Measurements from ENCODE around the gene ADGRL1.

DNA sequence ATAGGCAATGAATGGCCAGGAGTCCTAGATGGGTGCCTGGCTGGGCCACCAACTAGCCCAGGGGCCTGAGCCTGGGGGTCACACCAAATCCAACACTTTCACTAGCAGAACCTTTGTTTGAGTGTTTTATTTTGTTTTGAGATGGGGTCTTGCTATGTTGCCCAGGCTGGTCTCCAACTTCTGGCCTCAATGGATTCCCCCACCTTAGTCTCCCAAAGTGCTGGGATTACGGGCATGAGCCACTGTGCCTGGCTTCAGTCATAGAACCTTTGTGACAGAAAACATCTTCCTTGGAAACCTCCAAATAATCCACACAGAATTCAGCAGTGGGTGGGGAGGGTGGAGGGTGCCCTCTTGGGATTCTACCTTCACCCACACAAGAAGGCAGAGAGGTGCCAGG, 94.5 kb downstream of the ADGRL1 start:
- no peak for TF ChIP-seq POLR2A (IDR thresholded peaks at IDR 0.05)
- TF ChIP-seq, protein P1, sequence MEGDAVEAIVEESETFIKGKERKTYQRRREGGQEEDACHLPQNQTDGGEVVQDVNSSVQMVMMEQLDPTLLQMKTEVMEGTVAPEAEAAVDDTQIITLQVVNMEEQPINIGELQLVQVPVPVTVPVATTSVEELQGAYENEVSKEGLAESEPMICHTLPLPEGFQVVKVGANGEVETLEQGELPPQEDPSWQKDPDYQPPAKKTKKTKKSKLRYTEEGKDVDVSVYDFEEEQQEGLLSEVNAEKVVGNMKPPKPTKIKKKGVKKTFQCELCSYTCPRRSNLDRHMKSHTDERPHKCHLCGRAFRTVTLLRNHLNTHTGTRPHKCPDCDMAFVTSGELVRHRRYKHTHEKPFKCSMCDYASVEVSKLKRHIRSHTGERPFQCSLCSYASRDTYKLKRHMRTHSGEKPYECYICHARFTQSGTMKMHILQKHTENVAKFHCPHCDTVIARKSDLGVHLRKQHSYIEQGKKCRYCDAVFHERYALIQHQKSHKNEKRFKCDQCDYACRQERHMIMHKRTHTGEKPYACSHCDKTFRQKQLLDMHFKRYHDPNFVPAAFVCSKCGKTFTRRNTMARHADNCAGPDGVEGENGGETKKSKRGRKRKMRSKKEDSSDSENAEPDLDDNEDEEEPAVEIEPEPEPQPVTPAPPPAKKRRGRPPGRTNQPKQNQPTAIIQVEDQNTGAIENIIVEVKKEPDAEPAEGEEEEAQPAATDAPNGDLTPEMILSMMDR (IDR thresholded peaks at IDR 0.05) = no peak

Measured in uterus (tissue), 2 donors.